ENCODE data around the gene CA12. TPM values are rescaled to one million over a fixed set of nuclear protein-coding genes. Genes with fewer than 3 reads are reported as not detected.

Gene CA12
- total RNA-seq, 2 donors from 2014 or later: 8.1 to 26.8 TPM

DNA sequence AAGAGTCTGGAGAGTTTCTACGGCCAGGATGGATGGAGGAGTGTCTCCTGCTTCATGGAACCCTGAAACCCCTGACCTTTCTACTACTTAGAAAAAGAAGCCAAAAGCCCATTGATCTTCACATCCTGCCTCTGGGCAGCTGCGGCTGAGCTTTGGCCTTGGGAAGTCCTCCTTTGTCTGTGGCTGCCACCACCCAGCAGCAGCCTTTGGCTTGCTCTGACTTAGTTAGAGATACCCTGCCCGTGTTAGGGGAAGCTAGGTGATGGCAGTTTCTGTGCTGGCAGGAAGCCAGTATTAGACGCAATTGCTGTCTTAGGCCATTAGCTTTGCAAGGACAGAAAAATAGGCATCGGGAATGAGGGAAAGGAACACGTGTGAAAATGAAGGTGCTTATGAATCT, 85.5 kb downstream of the CA12 start:
- H3K27ac ChIP-seq: no peak overlapping the region
- no peak for DNase-seq (ENCODE audit: low spot score)
- H3K4me1 ChIP-seq (ENCODE audit: control insufficient read depth in 1 of 2, low read depth in 2 of 2): peaks cover 12 to 16% of the 10 kb centered on the region in 2 donors
- ATAC-seq (ENCODE audit: insufficient number of reproducible peaks, low FRiP score, low read depth): no peak
- TF ChIP-seq, protein P1, sequence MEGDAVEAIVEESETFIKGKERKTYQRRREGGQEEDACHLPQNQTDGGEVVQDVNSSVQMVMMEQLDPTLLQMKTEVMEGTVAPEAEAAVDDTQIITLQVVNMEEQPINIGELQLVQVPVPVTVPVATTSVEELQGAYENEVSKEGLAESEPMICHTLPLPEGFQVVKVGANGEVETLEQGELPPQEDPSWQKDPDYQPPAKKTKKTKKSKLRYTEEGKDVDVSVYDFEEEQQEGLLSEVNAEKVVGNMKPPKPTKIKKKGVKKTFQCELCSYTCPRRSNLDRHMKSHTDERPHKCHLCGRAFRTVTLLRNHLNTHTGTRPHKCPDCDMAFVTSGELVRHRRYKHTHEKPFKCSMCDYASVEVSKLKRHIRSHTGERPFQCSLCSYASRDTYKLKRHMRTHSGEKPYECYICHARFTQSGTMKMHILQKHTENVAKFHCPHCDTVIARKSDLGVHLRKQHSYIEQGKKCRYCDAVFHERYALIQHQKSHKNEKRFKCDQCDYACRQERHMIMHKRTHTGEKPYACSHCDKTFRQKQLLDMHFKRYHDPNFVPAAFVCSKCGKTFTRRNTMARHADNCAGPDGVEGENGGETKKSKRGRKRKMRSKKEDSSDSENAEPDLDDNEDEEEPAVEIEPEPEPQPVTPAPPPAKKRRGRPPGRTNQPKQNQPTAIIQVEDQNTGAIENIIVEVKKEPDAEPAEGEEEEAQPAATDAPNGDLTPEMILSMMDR (IDR thresholded peaks at IDR 0.05): no peak
- no peak overlapping the region for H3K4me3 ChIP-seq
- H3K36me3 ChIP-seq: no peaks in the 10 kb centered on the region
- no peaks in the 10 kb centered on the region for H3K9me3 ChIP-seq
- H3K27me3 ChIP-seq (replicated peaks; ENCODE audit: insufficient read depth): no peaks in the 10 kb centered on the region

DNA sequence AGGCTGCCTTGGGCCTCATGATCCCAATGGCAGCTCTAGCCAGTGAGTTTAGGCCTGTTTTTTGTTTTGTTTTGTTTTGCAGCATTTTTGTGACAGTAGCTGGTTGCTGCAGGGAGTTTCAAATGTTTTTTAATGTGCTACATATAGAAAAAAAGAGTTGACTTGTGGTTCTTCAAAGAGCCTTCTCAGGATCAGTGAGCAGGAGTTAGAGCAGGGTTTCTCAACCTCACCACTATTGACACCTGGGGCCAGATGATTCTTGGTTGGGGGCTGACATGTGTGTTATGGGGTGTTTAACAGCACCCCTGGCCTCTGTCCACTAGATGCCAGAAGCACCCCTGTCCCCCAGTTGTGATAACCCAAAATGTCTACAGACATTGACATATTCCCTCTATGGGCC, 86.3 kb downstream of the CA12 start:
- ATAC-seq (ENCODE audit: insufficient number of reproducible peaks, low FRiP score, low read depth) (no peak), DNase-seq (ENCODE audit: low spot score) (no peak)
- Histone ChIP-seq H3K36me3 (no peaks in the 10 kb centered on the region), H3K4me1 (ENCODE audit: control insufficient read depth in 1 of 2, low read depth in 2 of 2) (peaks cover 20 to 25% of the 10 kb centered on the region in 2 donors), H3K4me3 (no peak overlapping the region), H3K27ac (no peak overlapping the region), H3K27me3 (replicated peaks; ENCODE audit: insufficient read depth) (no peaks in the 10 kb centered on the region), H3K9me3 (no peaks in the 10 kb centered on the region)
- TF ChIP-seq, protein P1 (IDR thresholded peaks at IDR 0.05): no peak

DNA sequence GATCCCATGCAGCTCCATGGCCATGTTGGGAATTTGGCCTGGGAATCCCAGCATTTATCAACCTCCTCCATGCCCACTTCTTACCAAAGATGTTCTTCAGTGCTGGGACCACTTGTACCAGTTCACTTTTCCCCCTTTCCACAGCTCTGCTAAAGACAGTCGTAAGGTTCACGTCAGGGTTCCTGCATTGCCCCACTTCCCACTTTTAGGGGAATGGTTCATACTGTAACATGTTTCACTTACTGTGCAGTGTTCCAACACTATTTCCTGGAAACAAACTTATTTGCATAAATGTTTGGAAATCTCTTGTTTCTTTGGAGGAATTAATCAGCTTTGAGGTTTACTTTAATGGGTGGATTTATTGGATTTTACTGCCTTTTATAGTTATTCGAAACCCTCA, 87.3 kb downstream of the CA12 start:
- Histone ChIP-seq H3K4me1 (ENCODE audit: control insufficient read depth in 1 of 2, low read depth in 2 of 2) (peaks cover 20 to 25% of the 10 kb centered on the region in 2 donors), H3K4me3 (no peak overlapping the region), H3K9me3 (no peaks in the 10 kb centered on the region), H3K36me3 (no peaks in the 10 kb centered on the region), H3K27me3 (replicated peaks; ENCODE audit: insufficient read depth) (no peaks in the 10 kb centered on the region), H3K27ac (no peak overlapping the region)
- DNase-seq (ENCODE audit: low spot score) (no peak), ATAC-seq (ENCODE audit: insufficient number of reproducible peaks, low FRiP score, low read depth) (no peak)
- TF ChIP-seq, protein P1 (IDR thresholded peaks at IDR 0.05): no peak

DNA sequence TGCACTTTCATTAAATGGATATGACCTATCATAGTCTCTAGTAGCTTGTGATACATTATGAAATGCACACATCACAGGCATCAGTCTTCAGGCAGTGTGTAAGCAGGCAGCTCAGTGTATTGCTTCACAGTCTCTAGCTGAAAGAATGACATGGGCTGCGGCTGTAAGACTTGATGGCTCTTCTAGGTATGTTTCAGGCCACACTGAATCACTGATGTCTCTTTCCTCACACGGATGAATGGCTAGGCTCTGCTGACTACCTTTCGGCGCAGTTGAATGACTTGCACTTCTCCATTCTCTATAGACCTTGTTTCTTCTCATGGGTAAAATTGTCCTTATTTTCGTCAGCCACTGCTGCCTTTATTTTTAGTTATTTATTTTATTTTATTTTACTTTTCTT, 88.9 kb downstream of the CA12 start:
- ATAC-seq (ENCODE audit: insufficient number of reproducible peaks, low FRiP score, low read depth): no peak
- TF ChIP-seq, protein P1 (IDR thresholded peaks at IDR 0.05): no peak
- Histone ChIP-seq H3K27me3 (replicated peaks; ENCODE audit: insufficient read depth) (no peaks in the 10 kb centered on the region), H3K27ac (peak overlapping the region; percentile 83), H3K36me3 (no peaks in the 10 kb centered on the region), H3K4me1 (ENCODE audit: control insufficient read depth in 1 of 2, low read depth in 2 of 2) (peaks cover 20 to 25% of the 10 kb centered on the region in 2 donors), H3K4me3 (no peak overlapping the region), H3K9me3 (no peaks in the 10 kb centered on the region)
- no peak for DNase-seq (ENCODE audit: low spot score)

DNA sequence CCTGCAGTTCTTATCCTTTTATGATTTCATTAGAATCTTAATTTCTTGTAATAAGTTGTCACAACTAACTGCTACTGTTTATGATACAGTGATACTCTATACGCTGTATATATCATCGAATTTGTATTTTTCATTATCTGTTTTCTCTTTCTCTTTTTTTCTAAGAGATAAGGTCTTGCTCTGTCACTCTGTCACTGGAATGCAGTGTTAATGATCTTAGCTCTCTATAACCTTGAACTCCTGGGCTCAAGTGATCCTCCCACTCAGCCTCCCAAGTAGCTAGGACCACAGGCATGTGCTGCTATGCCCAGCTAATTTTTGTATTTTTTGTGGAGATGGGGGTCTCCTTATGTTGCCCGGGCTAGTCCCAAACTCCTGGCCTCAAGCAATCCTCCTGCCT, 89.4 kb downstream of the CA12 start:
- Histone ChIP-seq H3K27ac (peak overlapping the region; percentile 83), H3K36me3 (no peaks in the 10 kb centered on the region), H3K4me1 (ENCODE audit: control insufficient read depth in 1 of 2, low read depth in 2 of 2) (peaks cover 20 to 25% of the 10 kb centered on the region in 2 donors), H3K9me3 (no peaks in the 10 kb centered on the region), H3K27me3 (replicated peaks; ENCODE audit: insufficient read depth) (no peaks in the 10 kb centered on the region), H3K4me3 (no peak overlapping the region)
- ATAC-seq (ENCODE audit: insufficient number of reproducible peaks, low FRiP score, low read depth) (no peak), DNase-seq (ENCODE audit: low spot score) (no peak)
- TF ChIP-seq, protein P1 (IDR thresholded peaks at IDR 0.05): no peak

Measured in thoracic aorta (tissue), 2 donors.